ENCODE measurements around the gene HES5.

HES5 gene

GRCh38 chr1:2523191-2523890, 6.7 kb downstream of the HES5 start:
- Mint-ChIP-seq H3K4me1 (ENCODE audit: low read depth) (peaks cover 42% of the 10 kb centered on the region), H3K27ac (peak overlapping the region; percentile 95), H3K36me3 (ENCODE audit: low read depth) (peaks cover 41% of the 10 kb centered on the region), H3K4me3 (peak overlapping the region; percentile 86), H3K27me3 (peaks cover 4% of the 10 kb centered on the region), H3K9me3 (no peaks in the 10 kb centered on the region)
- DNase-seq, result peak; percentile 62

- peak overlapping the region; percentile 22 for H3K27ac Mint-ChIP-seq
- DNase-seq, result no peak
- H3K9me3 Mint-ChIP-seq, result no peaks in the 10 kb centered on the region
Observed at GRCh38 chr1:2522230-2522629, 7.8 kb downstream of the HES5 start.

GRCh38 chr1:2520806-2521205, 9.3 kb downstream of the HES5 start:
- peaks cover 65% of the 10 kb centered on the region for H3K36me3 Mint-ChIP-seq (ENCODE audit: low read depth)
- no peak for DNase-seq
- H3K27ac Mint-ChIP-seq, result no peak overlapping the region
- H3K27me3 Mint-ChIP-seq, result no peaks in the 10 kb centered on the region
- no peak overlapping the region for H3K4me3 Mint-ChIP-seq
- H3K4me1 Mint-ChIP-seq (ENCODE audit: low read depth), result peaks cover 33% of the 10 kb centered on the region
- H3K9me3 Mint-ChIP-seq, result no peaks in the 10 kb centered on the region

More at GRCh38 chr1:2522230-2522629, 7.8 kb downstream of the HES5 start:
- peaks cover 39% of the 10 kb centered on the region for H3K4me1 Mint-ChIP-seq (ENCODE audit: low read depth)
- H3K4me3 Mint-ChIP-seq, result no peak overlapping the region
- H3K27me3 Mint-ChIP-seq, result peaks cover 4% of the 10 kb centered on the region
- H3K36me3 Mint-ChIP-seq (ENCODE audit: low read depth), result peaks cover 52% of the 10 kb centered on the region

GRCh38 chr1:2520206-2520605, 9.9 kb downstream of the HES5 start:
- peaks cover 30% of the 10 kb centered on the region for H3K4me1 Mint-ChIP-seq (ENCODE audit: low read depth)
- no peaks in the 10 kb centered on the region for H3K27me3 Mint-ChIP-seq
- no peak overlapping the region for H3K4me3 Mint-ChIP-seq
- no peak for DNase-seq
- peaks cover 68% of the 10 kb centered on the region for H3K36me3 Mint-ChIP-seq (ENCODE audit: low read depth)
- no peaks in the 10 kb centered on the region for H3K9me3 Mint-ChIP-seq
- no peak overlapping the region for H3K27ac Mint-ChIP-seq

GRCh38 chr1:2519729-2520128, 10.3 kb downstream of the HES5 start:
- DNase-seq, result no peak
- H3K27ac Mint-ChIP-seq, result no peak overlapping the region
- peaks cover 65% of the 10 kb centered on the region for H3K36me3 Mint-ChIP-seq (ENCODE audit: low read depth)
- no peak overlapping the region for H3K4me3 Mint-ChIP-seq
- H3K27me3 Mint-ChIP-seq, result no peaks in the 10 kb centered on the region
- H3K9me3 Mint-ChIP-seq, result no peaks in the 10 kb centered on the region
- H3K4me1 Mint-ChIP-seq (ENCODE audit: low read depth), result peaks cover 25% of the 10 kb centered on the region

- Mint-ChIP-seq H3K27ac (peak overlapping the region; percentile 29), H3K4me3 (no peak overlapping the region), H3K36me3 (ENCODE audit: low read depth) (peaks cover 63% of the 10 kb centered on the region), H3K4me1 (ENCODE audit: low read depth) (peaks cover 19% of the 10 kb centered on the region), H3K27me3 (no peaks in the 10 kb centered on the region), H3K9me3 (no peaks in the 10 kb centered on the region)
- no peak for DNase-seq
Observed at GRCh38 chr1:2519029-2519685, 10.9 kb downstream of the HES5 start.

GRCh38 chr1:2518528-2518927, 11.5 kb downstream of the HES5 start:
- H3K27me3 Mint-ChIP-seq, result no peaks in the 10 kb centered on the region
- no peak overlapping the region for H3K27ac Mint-ChIP-seq
- no peak for DNase-seq
- peaks cover 13% of the 10 kb centered on the region for H3K4me1 Mint-ChIP-seq (ENCODE audit: low read depth)
- H3K36me3 Mint-ChIP-seq (ENCODE audit: low read depth), result peaks cover 68% of the 10 kb centered on the region
- no peak overlapping the region for H3K4me3 Mint-ChIP-seq
- H3K9me3 Mint-ChIP-seq, result no peaks in the 10 kb centered on the region

GRCh38 chr1:2517966-2518365, 12.1 kb downstream of the HES5 start:
- Mint-ChIP-seq H3K27ac (no peak overlapping the region), H3K27me3 (no peaks in the 10 kb centered on the region), H3K36me3 (ENCODE audit: low read depth) (peaks cover 70% of the 10 kb centered on the region), H3K4me1 (ENCODE audit: low read depth) (peaks cover 7% of the 10 kb centered on the region), H3K9me3 (no peaks in the 10 kb centered on the region), H3K4me3 (no peak overlapping the region)
- DNase-seq, result no peak

GRCh38 chr1:2516946-2517345, 13.1 kb downstream of the HES5 start:
- peaks cover 78% of the 10 kb centered on the region for H3K36me3 Mint-ChIP-seq (ENCODE audit: low read depth)
- H3K27ac Mint-ChIP-seq, result no peak overlapping the region
- DNase-seq, result no peak
- H3K4me3 Mint-ChIP-seq, result no peak overlapping the region
- no peaks in the 10 kb centered on the region for H3K9me3 Mint-ChIP-seq
- no peaks in the 10 kb centered on the region for H3K4me1 Mint-ChIP-seq (ENCODE audit: low read depth)
- no peaks in the 10 kb centered on the region for H3K27me3 Mint-ChIP-seq

GRCh38 chr1:2516124-2516523, 13.9 kb downstream of the HES5 start:
- Mint-ChIP-seq H3K36me3 (ENCODE audit: low read depth) (peaks cover 78% of the 10 kb centered on the region), H3K9me3 (no peaks in the 10 kb centered on the region), H3K4me3 (no peak overlapping the region), H3K27me3 (no peaks in the 10 kb centered on the region), H3K4me1 (ENCODE audit: low read depth) (no peaks in the 10 kb centered on the region), H3K27ac (no peak overlapping the region)
- DNase-seq, result no peak

GRCh38 chr1:2515763-2516080, 14.3 kb downstream of the HES5 start:
- no peak for DNase-seq
- H3K9me3 Mint-ChIP-seq, result no peaks in the 10 kb centered on the region
- no peaks in the 10 kb centered on the region for H3K27me3 Mint-ChIP-seq
- no peak overlapping the region for H3K4me3 Mint-ChIP-seq
- H3K27ac Mint-ChIP-seq, result no peak overlapping the region
- H3K36me3 Mint-ChIP-seq (ENCODE audit: low read depth), result peaks cover 74% of the 10 kb centered on the region
- no peaks in the 10 kb centered on the region for H3K4me1 Mint-ChIP-seq (ENCODE audit: low read depth)

GRCh38 chr1:2514863-2515762, 14.9 kb downstream of the HES5 start:
- DNase-seq, result no peak
- H3K4me1 Mint-ChIP-seq (ENCODE audit: low read depth), result no peaks in the 10 kb centered on the region
- no peaks in the 10 kb centered on the region for H3K9me3 Mint-ChIP-seq
- no peaks in the 10 kb centered on the region for H3K27me3 Mint-ChIP-seq
- H3K27ac Mint-ChIP-seq, result no peak overlapping the region
- no peak overlapping the region for H3K4me3 Mint-ChIP-seq
- peaks cover 77% of the 10 kb centered on the region for H3K36me3 Mint-ChIP-seq (ENCODE audit: low read depth)

GRCh38 chr1:2513939-2514652, 16.0 kb downstream of the HES5 start:
- Mint-ChIP-seq H3K27me3 (no peaks in the 10 kb centered on the region), H3K27ac (no peak overlapping the region), H3K36me3 (ENCODE audit: low read depth) (peaks cover 83% of the 10 kb centered on the region), H3K4me1 (ENCODE audit: low read depth) (no peaks in the 10 kb centered on the region), H3K4me3 (no peak overlapping the region), H3K9me3 (no peaks in the 10 kb centered on the region)
- DNase-seq, result no peak

- no peaks in the 10 kb centered on the region for H3K27me3 Mint-ChIP-seq
- H3K27ac Mint-ChIP-seq, result no peak overlapping the region
- no peaks in the 10 kb centered on the region for H3K9me3 Mint-ChIP-seq
- H3K36me3 Mint-ChIP-seq (ENCODE audit: low read depth), result peaks cover 83% of the 10 kb centered on the region
- H3K4me3 Mint-ChIP-seq, result no peak overlapping the region
- H3K4me1 Mint-ChIP-seq (ENCODE audit: low read depth), result no peaks in the 10 kb centered on the region
- DNase-seq, result no peak
Observed at GRCh38 chr1:2512862-2513421, 17.1 kb downstream of the HES5 start.

Measured in activated T-cell treated with anti-CD3 and anti-CD28 coated beads, Interleukin-2, amount 50 U/mL, for 24 hours (primary cell).